SK-MEL-5 (cell line): ENCODE results near the gene ZFYVE19. TPM values are rescaled to one million over a fixed set of nuclear protein-coding genes. Genes with fewer than 3 reads are reported as not detected.
A peak's percentile ranks its signal among the peaks of the same experiment; 100 is the strongest.

Experiments
- DNase-seq: peaks from one replicate; pipeline ENCODE4 v3.0.0-alpha.2; 2016; ENCODE audit warnings: low read depth, low spot score
- in situ Hi-C: cut with HindIII; loops from 2 replicates; pipeline ENCODE4 v1.10.0; 2016; ENCODE audit warnings: low sequenced_read_pairs, high pct_unique_total_duplicates, low pct_unique_long_range_greater_than_20kb
- total RNA-seq: library from RNA; depleted of rRNA; stranded (reverse); fragments of >200 nt; shearing (Covaris generic); gene quantifications from 2 replicates; pipeline ENCODE4 v1.2.3, GENCODE V29; 2014

Gene ZFYVE19
- total RNA-seq, 1 experiment from 2014 or later = 9.3 TPM

DNA sequence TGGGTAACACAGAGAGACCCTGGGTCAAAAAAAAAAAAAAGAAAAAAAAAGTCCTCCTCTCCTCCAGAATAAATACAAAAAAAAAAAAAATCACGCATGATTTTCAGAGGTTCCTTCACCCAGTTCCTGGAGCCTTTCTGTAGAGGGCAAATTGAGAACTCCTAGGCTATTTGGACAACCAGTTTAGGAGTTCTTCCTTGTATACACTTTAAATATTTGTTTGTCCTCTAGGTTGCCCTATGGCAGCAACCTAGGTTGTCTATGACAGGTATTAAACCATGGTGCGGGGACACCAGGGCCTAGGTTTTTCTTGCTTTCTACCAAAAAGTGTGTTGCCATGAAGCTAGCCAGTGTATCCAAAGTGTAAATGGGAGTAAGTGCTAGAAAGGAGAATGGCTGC, 3.8 kb upstream of the ZFYVE19 start:
- in situ Hi-C loops = no loop called here
- no peak for DNase-seq

GRCh38 chr15:40803688-40804087, 3.2 kb upstream of the ZFYVE19 start:
- in situ Hi-C loops = no loop called here
- DNase-seq = no peak

DNA sequence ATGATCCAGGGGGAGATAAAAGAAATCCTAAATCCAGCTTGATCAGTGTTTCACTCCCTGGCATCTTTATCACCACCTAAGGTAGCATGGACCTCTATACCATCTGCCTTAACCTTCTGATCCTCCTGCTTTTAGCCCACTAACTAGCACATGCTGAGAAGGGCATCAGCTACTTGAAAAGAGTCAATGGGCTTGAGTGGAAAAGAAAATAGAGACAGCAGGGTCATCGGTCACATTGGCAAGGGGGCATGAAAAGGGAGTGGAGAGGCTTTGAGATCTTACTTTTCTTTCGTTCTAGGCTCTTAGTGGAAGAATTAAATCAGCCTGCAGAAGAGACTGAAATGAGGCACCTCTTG, 239 bp upstream of the ZFYVE19 start:
- in situ Hi-C loops = no loop called here
- DNase-seq = no peak

DNA sequence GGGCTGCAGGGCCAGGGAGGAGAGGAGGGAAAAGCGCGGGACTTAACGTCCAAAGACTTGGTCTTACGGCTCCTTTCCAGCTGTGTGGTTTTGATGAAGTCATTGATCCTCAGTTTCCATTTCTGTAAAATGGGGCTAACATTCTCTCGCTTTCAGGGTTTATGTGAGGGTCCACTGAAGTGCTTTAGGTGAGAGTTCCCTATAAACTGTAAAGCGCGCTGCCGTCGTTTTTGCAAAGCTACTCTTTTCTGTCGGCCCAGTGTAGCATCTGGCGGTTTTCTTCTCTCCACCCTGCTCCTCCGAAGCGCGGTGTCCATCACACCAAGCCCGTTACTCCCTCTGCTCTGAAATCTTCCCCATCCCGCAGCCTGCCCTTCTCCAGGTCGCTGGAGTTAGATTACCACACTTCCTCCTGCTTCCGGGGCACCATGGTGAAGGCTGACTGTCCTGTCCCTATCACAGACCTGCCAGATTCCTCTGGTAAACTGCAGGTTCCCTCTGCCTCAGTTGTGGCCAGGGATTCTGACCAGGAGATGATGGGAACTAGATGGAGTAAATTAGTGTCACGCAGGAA, 1.1 kb downstream of the ZFYVE19 start:
- in situ Hi-C loops = no loop called here
- no peak for DNase-seq

- no peak for DNase-seq
- in situ Hi-C loops = no loop called here
Measured at GRCh38 chr15:40808861-40809450, 2.1 kb downstream of the ZFYVE19 start.

- in situ Hi-C loops = no loop called here
- DNase-seq = no peak
Measured at GRCh38 chr15:40812721-40813425, 6.0 kb downstream of the ZFYVE19 start.

- in situ Hi-C loops = no loop called here
- DNase-seq = peak; percentile 15
Measured at GRCh38 chr15:40815042-40815698, 8.3 kb downstream of the ZFYVE19 start.

GRCh38 chr15:40819048-40819447, 12.2 kb downstream of the ZFYVE19 start:
- no peak for DNase-seq
- in situ Hi-C loops = no loop called here

GRCh38 chr15:40821195-40821594, 14.3 kb downstream of the ZFYVE19 start:
- DNase-seq = no peak
- in situ Hi-C loops = no loop called here

- no peak for DNase-seq
- in situ Hi-C loops = no loop called here
Measured at GRCh38 chr15:40823572-40824343, 16.9 kb downstream of the ZFYVE19 start.

- in situ Hi-C loops = no loop called here
- DNase-seq = peak; percentile 11
Measured at GRCh38 chr15:40825661-40826422, 19.0 kb downstream of the ZFYVE19 start.

GRCh38 chr15:40826423-40827075, 19.7 kb downstream of the ZFYVE19 start:
- in situ Hi-C loops = no loop called here

GRCh38 chr15:40828447-40829036, 21.7 kb downstream of the ZFYVE19 start, which contains the start of gene PPP1R14D:
TSS of gene PPP1R14D (minus strand) at chr15:40828708. CDS start at chr15:40828641, 67 bp downstream.
- in situ Hi-C loops = no loop called here
- no peak for DNase-seq

More at GRCh38 chr15:40826423-40827075, 19.7 kb downstream of the ZFYVE19 start:
- no peak for DNase-seq

DNA sequence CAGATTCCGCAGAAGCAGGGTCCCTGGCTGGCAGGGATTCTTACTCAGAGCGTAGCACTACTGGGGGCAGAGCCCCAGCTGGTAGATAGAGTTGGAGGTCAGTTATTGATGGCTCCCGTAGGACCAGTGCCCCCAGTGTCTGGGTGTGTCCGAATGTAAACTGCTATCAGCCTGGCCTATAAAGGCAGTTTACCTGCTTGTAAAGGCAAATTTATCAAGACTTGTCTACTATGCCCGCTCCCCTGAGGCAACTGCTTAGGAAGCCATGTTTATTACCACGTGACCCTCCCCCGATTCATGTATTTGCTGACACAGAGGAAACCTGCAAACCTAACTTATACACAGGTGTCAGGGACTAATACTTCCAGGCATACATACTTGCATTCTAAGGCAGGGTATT, 22.2 kb downstream of the ZFYVE19 start:
- in situ Hi-C loops = no loop called here
- no peak for DNase-seq

GRCh38 chr15:40830884-40831283, 24.0 kb downstream of the ZFYVE19 start:
- in situ Hi-C loops = no loop called here
- DNase-seq = no peak

- in situ Hi-C loops = no loop called here
- DNase-seq = no peak
Measured at GRCh38 chr15:40831861-40832260, 25.0 kb downstream of the ZFYVE19 start.
